Neuron (in vitro differentiated cells): ENCODE results near the gene TCF25.
A peak's percentile ranks its signal among the peaks of the same experiment; 100 is the strongest.
"Not testable (repeated sequence)": the region's sequence is repeated elsewhere in the genome, so short reads cannot be mapped to it uniquely, and the experiment has no call there.

Experiments used
- H2AFZ ChIP-seq: one replicate; pipeline ENCODE4 v1.6.1; 2013; ENCODE audit warnings: low read depth, mild to moderate bottlenecking, inconsistent platforms, low read length, moderate library complexity
- H3K27me3 ChIP-seq: one replicate; pipeline ENCODE4 v1.6.1; 2013; ENCODE audit warnings: low read length; ENCODE audit not compliant: insufficient read depth
- H3K36me3 ChIP-seq: one replicate; pipeline ENCODE4 v1.6.1; 2013; ENCODE audit warnings: low read length; ENCODE audit not compliant: insufficient read depth
- H3K4me1 ChIP-seq: one replicate; pipeline ENCODE4 v1.6.1; 2013; ENCODE audit warnings: low read length; ENCODE audit not compliant: insufficient read depth
- H3K4me3 ChIP-seq: 2 replicates; pipeline ENCODE4 v1.5.1; 2013; ENCODE audit warnings: mild to moderate bottlenecking, low read length, moderate library complexity
- H3K9me3 ChIP-seq: one replicate; pipeline ENCODE4 v1.6.1; 2013; ENCODE audit warnings: low read length

TCF25 gene

GRCh38 chr16:89931305-89931896, 58.0 kb downstream of the TCF25 start:
- Histone ChIP-seq H3K9me3 (no peaks in the 10 kb centered on the region), H3K4me3 (no peak overlapping the region), H3K36me3 (peaks cover 83% of the 10 kb centered on the region), H3K27me3 (no peaks in the 10 kb centered on the region), H2AFZ (no peak overlapping the region), H3K4me1 (peaks cover 2% of the 10 kb centered on the region)

DNA sequence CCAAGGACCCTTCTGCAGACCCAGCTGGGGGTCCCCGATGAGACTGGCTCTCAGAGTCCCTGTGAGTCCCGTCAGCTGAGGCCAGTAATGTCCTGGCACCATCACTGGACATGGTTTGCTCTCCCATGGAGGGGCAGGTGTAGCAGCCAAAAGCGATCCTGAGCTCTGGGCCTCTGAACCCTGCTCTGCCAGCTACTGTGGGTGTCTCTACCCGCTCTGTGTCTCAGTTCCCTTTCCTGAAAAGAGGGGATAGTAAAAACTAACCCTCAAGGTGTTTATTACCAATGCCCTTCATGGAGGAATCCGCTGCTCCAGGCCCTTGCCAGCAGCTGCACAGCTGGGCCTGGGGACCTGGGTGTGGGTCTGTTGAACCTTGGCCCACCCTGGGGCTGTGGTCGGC, 58.6 kb downstream of the TCF25 start:
- H3K36me3 ChIP-seq, result peaks cover 86% of the 10 kb centered on the region
- peaks cover 2% of the 10 kb centered on the region for H3K4me1 ChIP-seq
- no peaks in the 10 kb centered on the region for H3K27me3 ChIP-seq
- no peak overlapping the region for H3K4me3 ChIP-seq
- no peak overlapping the region for H2AFZ ChIP-seq
- no peaks in the 10 kb centered on the region for H3K9me3 ChIP-seq

DNA sequence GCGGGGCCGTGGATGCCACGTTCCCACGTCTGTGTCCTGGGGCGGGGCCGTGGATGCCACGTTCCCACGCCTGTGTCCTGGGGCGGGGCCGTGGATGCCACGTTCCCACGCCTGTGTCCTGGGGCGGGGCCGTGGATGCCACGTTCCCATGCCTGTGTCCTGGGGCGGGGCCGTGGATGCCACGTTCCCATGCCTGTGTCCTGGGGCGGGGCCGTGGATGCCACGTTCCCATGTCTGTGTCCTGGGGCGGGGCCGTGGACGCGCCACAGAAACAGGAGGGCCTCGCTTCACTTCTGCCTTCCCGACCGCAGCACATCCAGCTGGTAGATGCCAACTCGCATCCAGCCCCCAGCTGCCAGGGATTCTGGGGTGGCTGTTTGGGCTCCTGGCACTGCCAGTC, 60.6 kb downstream of the TCF25 start:
- not testable (repeated sequence) for H3K27me3 ChIP-seq, H3K9me3 ChIP-seq, H3K4me3 ChIP-seq, H3K4me1 ChIP-seq, H2AFZ ChIP-seq
- H3K36me3 ChIP-seq, result peaks cover 73% of the 10 kb centered on the region

GRCh38 chr16:89934611-89935553, 61.5 kb downstream of the TCF25 start:
- Histone ChIP-seq H3K4me3 (no peak overlapping the region), H3K36me3 (peaks cover 65% of the 10 kb centered on the region), H3K9me3 (no peaks in the 10 kb centered on the region), H2AFZ (no peak overlapping the region), H3K27me3 (no peaks in the 10 kb centered on the region), H3K4me1 (no peaks in the 10 kb centered on the region)

- H3K9me3 ChIP-seq, H2AFZ ChIP-seq, H3K4me3 ChIP-seq, H3K4me1 ChIP-seq, H3K27me3 ChIP-seq: not testable (repeated sequence)
- peaks cover 57% of the 10 kb centered on the region for H3K36me3 ChIP-seq
Observed at GRCh38 chr16:89935620-89936019, 62.2 kb downstream of the TCF25 start.

GRCh38 chr16:89936034-89936433, 62.6 kb downstream of the TCF25 start:
- Histone ChIP-seq H3K4me1 (no peaks in the 10 kb centered on the region), H3K4me3 (no peak overlapping the region), H2AFZ (no peak overlapping the region), H3K9me3 (no peaks in the 10 kb centered on the region), H3K27me3 (no peaks in the 10 kb centered on the region), H3K36me3 (peaks cover 55% of the 10 kb centered on the region)

DNA sequence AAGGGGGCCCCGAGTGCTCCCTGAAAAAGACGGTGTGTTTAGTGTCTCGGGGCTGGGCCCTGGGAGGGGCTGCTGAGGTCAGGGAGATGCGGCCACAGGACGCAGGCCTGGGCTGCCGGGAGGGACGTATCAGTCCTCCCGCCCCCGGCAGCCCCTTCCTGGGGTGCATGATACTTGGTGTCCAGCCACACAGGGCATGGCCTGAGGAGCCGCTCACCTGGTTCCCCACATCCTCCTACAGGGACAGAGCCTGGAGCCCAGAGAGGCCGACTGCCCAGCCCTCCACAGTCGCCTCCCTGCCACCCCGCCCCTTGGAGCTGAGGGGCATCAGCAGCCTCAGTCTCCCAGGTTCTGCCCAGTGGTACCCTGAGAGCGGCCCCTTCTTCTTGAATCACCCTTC, 63.1 kb downstream of the TCF25 start:
- Histone ChIP-seq H3K9me3 (no peaks in the 10 kb centered on the region), H3K27me3 (no peaks in the 10 kb centered on the region), H3K4me3 (no peak overlapping the region), H3K36me3 (peaks cover 51% of the 10 kb centered on the region), H2AFZ (no peak overlapping the region), H3K4me1 (no peaks in the 10 kb centered on the region)

- H3K4me3 ChIP-seq, result no peak overlapping the region
- no peak overlapping the region for H2AFZ ChIP-seq
- H3K4me1 ChIP-seq, result no peaks in the 10 kb centered on the region
- H3K9me3 ChIP-seq, result no peaks in the 10 kb centered on the region
- H3K36me3 ChIP-seq, result peaks cover 46% of the 10 kb centered on the region
- no peaks in the 10 kb centered on the region for H3K27me3 ChIP-seq
Observed at GRCh38 chr16:89936981-89937380, 63.6 kb downstream of the TCF25 start.

DNA sequence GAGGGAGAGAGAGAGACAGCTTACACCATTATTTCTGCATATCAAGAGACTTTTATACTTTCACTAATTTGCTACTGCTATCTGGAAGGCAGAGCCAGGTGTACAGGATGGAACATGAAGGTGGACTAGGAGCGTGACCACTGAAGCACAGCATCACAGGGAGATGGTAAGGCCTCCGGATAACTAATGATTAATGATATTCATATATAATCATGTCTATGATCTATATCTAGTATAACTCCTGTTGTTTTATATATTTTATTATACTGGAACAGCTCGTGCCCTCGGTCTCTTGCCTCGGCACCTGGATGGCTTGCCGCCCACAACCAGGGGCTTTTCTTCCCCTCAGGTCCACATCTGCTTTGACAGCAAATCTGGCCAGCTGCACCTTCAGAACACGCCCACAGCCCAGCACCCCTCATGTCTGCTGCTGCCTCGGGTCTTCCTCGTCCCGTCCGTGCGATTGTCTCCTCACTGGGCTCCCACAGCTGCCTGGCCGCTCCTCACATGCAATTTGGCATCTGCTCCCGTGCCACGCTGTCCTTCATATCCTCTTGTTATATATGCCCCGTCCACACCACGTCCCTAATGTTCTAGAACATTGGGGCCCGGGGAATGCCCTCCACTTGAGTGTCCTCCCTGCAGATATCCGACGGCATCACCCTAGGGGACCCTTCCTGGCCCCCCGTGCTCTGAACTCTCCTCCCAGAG, 64.9 kb downstream of the TCF25 start:
- no peaks in the 10 kb centered on the region for H3K9me3 ChIP-seq
- no peaks in the 10 kb centered on the region for H3K27me3 ChIP-seq
- H3K4me3 ChIP-seq, result no peak overlapping the region
- H2AFZ ChIP-seq, result no peak overlapping the region
- peaks cover 32% of the 10 kb centered on the region for H3K36me3 ChIP-seq
- no peaks in the 10 kb centered on the region for H3K4me1 ChIP-seq

DNA sequence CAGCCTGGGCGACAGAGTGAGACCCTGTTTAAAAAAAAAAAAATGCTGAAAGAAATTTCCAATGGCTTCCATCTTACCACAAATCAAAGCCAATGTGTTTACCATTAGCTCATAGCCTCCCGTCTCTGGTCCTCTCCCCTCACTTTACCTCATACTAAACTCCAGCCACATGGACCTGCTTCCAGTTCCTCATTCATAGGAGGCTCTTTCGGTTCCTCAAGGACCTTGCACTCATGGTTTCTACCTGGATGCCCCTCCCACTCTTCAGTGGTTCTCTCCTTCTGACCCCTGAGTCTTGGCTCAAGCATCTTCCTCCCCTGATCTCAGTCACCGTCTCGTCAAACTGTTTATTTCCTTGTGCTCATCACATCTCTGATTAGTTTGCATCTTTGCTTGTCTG, 71.4 kb downstream of the TCF25 start:
- H3K4me1 ChIP-seq, result peaks cover 9% of the 10 kb centered on the region
- H3K27me3 ChIP-seq, result peaks cover 3% of the 10 kb centered on the region
- H3K36me3 ChIP-seq, result no peaks in the 10 kb centered on the region
- no peaks in the 10 kb centered on the region for H3K9me3 ChIP-seq
- no peak overlapping the region for H3K4me3 ChIP-seq
- no peak overlapping the region for H2AFZ ChIP-seq

- H3K4me3 ChIP-seq, result no peak overlapping the region
- H3K9me3 ChIP-seq, result no peaks in the 10 kb centered on the region
- H2AFZ ChIP-seq, result no peak overlapping the region
- no peaks in the 10 kb centered on the region for H3K36me3 ChIP-seq
- peaks cover 9% of the 10 kb centered on the region for H3K4me1 ChIP-seq
- peaks cover 3% of the 10 kb centered on the region for H3K27me3 ChIP-seq
Observed at GRCh38 chr16:89945654-89946053, 72.3 kb downstream of the TCF25 start.

DNA sequence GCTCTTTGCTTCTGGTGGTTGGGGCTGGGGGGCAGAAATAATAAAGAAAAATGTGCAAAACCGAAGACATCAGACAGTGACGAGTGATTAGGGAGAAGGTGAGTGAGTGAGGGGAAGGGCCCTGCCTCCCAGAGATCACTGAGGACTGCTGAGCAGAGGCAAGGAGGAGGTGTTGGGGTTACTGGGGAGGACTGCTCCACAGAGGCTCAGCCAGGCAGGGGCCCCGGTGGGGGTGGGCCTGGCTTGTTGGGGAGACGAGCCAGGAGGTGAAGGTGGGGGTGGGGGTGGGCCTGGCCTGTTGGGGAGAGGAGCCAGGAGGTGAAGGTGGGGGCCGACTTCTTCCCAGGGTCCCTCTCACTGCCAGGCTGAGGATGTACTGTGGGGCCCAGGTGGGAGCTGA, 73.1 kb downstream of the TCF25 start:
- Histone ChIP-seq H3K27me3 (peaks cover 3% of the 10 kb centered on the region), H2AFZ (no peak overlapping the region), H3K4me1 (peaks cover 9% of the 10 kb centered on the region), H3K36me3 (peaks cover 1% of the 10 kb centered on the region), H3K9me3 (no peaks in the 10 kb centered on the region), H3K4me3 (no peak overlapping the region)

DNA sequence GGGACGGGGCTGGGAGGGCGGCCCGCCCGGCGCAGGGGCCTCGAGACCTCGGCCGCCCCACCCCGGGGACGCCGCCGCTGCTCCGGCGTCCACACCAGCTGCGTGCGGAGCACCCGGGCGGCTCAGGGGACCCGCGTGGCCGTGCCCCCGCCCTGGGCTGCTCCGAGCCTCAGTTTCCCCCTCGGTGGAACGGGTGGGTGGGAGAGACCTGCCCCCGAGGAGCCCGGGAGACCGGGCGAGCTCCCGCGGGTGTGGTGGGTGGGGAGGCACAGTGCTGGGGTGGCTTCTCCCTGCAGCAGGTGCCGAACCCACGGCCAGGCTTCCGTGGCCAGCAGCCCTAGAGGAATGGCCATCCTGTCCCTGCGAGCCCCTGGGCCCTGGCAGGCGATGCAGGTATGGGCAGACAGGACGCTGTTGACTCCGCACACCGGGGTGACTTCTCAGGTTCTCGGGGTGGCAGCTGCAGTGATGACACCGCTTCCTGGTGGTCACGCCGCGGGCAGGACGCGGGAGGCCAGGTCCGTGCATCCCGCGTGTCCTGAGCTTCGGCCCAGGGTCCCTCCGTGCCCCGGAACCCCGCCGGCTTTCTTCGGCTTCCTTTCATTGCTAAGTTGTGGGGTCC, 75.8 kb downstream of the TCF25 start:
- no peak overlapping the region for H2AFZ ChIP-seq
- peaks cover 3% of the 10 kb centered on the region for H3K27me3 ChIP-seq
- no peaks in the 10 kb centered on the region for H3K9me3 ChIP-seq
- H3K4me3 ChIP-seq, result peak overlapping the region; percentile 63
- H3K4me1 ChIP-seq, result peaks cover 9% of the 10 kb centered on the region
- peaks cover 7% of the 10 kb centered on the region for H3K36me3 ChIP-seq
